Pulmonary artery endothelial cell (primary cell): ENCODE results near the gene HIVEP3. TPM values are rescaled to one million over a fixed set of nuclear protein-coding genes. Genes with fewer than 3 reads are reported as not detected.

Experiments used
- DNase-seq: peaks from one replicate; pipeline ENCODE4 v3.0.0-alpha.2; 2011; ENCODE audit warnings: low read depth, low spot score
- total RNA-seq: library from RNA; depleted of rRNA; stranded (reverse); fragments of >200 nt; gene quantifications from 2 replicates; pipeline ENCODE4 v1.2.3, GENCODE V29; 2014

Gene HIVEP3
- total RNA-seq, 1 donor from 2014 or later = 1.1 TPM

DNA sequence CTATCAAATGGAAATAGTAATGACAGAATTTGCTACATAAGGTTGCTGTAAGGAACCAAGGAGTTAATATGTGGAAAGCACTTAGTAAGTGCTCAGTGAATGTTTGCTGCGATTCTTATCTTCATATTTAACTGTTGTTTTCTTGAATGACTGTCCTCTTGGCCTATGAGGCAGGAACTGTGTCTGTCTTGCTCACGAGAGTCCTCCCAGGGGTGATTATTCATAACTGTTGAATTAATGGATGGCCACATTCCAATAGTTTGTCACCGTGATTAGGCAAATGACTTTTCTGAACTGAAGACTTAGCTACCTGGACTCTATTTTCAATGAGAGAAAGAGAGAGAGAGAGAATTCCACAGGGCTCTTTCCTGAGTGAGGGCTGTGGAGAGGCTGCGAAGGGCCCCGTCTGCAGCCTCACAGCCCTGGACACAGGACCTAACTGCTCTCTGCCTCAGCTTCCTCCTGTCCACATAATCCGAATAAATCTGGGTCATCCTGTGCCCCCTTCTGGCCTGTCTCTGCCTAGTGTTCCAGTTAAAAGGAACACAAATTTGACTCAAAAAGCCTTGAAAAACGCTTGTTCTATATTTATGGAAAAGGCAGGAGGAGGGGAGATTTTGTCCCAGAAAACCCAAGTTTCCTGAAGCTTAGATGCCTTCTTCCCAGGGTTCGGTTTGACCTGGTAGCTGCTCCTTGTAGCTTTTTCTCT is 442.7 kb downstream of the HIVEP3 start:
- no peak for DNase-seq

DNA sequence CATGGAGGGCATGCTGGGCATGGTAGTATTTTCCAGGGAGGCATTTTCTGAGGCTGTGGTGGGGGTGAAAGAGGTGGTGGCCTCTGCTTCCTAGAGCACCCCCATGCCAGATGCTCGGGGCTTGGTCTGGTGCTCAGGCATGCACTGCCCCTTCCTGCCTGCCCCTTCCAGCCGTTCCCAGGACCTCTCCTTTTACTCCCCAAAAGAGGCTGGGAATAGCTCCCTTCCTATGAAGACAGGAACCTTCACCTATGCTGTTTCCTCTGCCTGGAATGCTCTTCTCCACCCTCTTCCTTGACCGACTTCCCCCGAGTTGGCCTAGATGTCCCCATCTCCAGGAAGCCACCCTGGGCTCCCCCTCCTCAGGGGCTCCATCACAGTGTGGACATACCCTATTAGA is 443.4 kb downstream of the HIVEP3 start:
- DNase-seq = no peak

DNA sequence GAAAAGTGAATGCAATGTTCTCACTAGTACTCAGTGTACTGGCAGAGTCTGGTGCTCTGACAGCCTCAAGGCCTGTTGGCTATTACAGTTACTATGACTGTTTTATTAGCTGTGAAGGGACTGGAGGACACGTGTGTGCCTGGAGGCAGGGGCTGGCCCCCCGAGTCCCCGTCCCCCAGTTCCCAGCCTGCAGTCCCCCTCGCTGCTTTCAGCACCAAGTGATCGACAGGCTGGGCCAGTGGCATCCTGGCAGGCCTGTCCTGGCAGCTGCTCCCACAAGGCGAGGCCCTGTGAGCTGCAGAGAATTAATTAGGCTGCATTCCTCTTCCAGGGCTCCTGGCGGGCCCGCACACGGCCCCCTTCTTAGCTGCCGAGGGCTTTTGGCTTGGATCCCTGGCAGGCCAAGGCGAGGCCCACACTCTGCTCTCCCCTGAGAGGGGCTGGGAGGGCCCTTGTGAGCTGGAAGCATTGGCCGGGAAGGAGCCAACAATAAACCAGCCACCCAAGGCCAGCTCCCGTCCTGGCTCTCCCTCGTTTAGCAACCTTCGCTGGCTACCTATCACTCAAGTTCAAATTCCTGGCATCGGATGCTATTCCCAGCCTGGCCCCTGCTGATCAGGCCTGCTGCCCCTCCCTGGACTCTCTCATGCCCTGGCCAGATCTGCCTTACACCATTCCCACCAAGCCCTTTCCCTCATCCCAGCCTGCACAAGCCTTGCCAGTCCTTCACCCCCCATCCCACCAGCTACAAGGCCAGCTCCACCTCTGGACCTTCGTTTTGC is 444.0 kb downstream of the HIVEP3 start:
- DNase-seq = no peak

DNA sequence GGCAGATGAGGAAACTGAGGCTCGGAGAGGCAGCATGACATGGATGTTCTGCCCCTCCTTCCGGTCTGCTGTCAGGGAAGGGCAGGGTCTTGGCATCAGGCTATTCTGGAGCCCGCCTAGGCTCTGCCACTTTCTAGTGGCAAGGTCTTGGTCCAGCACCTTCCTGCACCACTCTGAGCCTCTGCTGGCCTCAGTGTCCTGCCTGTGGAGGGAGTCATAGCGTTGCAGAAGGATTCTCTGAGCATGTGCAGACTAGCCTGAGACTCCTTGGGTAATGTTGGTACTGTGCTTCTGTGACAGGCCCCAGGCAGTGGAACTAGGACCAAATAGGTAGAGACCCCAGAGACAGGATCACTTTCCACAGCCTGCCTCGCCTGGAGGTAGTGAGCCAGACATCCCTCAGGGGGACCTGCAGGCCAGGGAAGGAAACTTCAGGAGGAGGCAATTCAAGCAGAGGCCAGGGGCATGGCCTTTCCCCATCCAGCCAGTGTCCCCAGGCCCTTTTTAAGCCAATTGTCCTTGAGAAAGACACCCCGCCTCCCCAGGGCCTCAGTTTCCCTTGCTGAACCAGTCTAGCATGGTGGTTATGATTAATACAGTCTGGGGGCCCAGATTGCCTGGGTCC is 444.9 kb downstream of the HIVEP3 start:
- no peak for DNase-seq

DNA sequence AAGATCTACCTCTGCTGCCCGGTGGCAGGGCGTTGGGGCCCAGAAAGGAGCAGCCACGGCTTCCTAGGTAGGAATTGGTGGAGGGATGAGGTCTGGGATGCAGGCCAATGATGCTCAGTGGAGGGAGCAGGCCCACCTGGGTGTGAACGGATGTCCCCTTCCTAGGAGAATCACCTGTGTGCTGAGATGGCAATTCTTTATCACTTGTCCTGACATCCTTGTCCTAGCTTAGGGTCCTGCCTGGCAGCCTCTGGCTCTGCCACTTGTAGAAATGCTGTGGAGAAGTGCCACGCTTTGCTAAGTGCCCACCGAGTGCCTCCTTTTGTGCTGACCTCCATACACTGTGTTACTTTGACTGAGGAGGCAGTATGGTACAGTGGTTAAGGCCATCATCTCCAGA is 447.1 kb downstream of the HIVEP3 start:
- DNase-seq = no peak

DNA sequence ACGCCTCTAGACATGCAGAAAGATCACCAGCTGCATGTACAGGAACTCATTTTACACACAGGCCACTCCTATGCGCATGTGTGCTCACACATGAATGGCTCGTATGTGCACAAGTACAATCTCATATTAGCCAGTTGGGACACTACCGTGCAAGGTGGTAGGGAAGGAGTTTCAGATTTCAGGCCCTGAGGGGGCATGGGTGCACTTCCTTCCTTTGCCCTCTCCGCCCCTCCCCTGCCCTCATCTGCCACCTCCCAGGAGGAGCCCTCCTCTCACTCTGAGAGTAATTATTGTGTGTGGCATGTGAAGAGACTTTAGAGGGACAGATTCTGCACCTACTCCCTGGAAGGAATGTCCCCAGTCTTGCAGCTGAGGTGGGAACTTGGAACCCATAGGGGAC is 449.0 kb downstream of the HIVEP3 start:
- DNase-seq = no peak

DNA sequence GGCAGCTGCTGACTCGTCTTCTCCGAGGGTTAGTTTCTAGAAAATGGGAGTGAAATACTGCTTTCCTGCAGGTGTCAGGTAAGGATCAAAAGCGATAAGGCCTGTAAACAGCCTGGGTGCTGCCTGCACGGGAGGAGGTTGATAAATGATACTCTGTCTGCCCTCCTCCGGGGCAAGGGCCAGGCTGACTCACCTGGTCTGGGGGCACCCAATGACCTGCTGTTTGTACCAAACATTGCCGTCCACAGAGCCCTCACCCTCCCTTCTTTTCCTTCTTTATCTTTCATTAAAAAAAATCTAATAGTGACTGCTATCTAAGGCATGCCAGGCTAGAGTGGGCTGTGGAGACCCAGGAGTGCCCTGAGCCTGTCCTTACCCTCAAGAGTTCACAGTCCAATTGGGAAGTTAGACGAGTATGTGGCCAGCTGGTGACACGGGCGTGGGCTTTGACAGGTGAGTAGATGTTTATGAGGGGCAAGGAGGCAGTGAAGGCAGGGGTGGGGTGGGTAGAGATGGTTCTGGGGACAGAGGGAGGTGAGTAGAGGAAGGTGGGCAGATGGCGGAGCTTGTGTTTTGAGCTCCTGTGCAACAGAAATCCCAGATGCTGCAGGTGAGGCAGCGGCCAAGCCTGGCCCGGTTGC is 450.5 kb downstream of the HIVEP3 start:
- DNase-seq = no peak

DNA sequence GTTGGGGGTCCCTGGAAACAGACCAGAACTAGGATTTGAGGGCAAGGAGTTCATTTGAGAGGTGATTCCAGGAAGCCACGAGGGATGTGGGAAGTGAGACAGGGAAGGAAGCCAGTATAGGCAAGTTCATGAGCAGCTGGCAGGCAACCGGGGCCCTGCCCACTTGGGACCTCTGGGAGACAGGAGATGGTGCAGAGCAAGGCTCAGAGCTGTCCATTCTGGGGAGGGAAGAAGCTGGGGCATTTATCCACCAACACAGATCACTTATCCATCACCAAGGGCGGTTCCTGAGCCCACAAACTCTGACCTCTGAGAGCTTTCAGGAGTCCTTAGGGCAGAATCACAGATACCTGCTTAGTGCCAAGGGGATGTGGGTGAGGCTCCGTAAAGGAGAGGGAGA is 451.0 kb downstream of the HIVEP3 start:
- no peak for DNase-seq

DNA sequence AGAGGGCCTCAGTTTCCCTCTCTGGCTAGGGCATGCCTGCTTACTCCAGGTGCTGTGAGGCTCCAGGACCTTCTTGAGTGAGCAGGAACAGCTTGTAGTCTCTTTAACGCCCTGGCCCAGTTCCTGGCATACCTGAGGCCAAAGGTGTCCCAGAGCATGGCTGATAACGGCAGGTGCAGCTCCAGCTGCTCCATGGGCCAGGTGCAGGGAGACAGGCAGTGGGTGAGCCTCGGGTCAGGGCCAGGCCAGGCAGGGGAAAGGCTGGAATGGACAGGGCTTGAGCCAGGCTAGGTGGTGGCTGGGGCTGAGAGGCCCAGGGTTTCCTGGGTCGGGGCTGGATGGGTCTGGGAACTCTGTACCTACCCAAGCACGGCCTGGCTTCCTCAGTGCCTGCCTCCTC is 452.6 kb downstream of the HIVEP3 start:
- DNase-seq = no peak

DNA sequence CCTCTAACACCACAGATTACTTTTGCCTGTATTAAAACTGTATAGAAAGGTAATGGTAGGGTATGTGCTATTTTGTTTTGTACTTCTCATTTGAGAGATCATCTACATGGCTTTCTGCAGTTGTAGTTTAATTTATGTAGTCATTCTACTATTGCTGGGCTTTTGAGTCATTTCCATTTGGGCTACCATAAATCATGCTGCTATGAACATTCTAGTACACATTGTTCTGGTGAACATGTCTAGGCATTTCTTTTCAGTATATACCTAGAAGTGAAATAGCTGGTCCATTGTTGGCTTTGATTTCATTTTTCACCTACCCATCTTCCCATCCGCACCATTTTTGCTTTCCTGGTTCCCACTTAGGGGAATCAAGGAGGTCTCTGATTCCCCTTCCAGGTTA is 453.0 kb downstream of the HIVEP3 start:
- no peak for DNase-seq

DNA sequence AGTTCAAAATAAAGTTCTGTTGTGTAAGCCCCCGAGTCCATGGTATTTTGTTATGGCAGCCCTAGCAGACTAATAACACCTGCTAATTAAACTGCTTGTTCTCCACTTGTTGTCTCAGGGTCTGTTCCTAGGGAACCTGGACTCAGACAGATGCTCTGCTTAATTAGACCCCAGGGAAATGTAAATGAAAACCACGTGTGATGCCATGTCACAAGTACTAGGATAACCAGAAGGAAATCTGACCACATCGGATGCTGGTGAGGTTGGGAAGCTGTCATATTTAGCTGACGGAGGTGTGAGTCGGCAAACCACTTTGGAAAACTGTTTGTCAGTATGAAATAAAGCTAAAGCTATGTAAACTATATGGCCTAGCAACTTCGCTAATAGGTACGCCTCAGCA is 453.8 kb downstream of the HIVEP3 start:
- no peak for DNase-seq

DNA sequence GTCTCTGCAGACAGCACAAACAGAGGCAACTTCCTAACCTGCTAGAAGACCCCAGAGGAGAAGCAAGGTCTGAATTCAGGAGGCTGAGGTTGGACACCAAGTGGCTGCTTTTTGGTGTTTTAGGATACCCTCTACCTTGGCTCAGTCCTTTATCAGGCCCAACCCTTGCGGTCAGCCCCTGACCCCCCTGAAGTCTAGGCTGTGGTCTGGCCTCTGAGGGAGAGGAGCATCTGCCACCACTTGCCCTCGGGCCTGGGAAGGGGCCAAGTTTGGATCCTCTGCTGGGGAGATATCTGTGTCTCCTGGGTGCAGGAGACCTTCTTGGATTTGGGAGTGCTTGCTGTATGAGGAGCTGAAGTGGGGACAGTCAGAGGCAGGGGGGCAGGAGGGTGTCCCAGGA is 455.2 kb downstream of the HIVEP3 start:
- no peak for DNase-seq

DNA sequence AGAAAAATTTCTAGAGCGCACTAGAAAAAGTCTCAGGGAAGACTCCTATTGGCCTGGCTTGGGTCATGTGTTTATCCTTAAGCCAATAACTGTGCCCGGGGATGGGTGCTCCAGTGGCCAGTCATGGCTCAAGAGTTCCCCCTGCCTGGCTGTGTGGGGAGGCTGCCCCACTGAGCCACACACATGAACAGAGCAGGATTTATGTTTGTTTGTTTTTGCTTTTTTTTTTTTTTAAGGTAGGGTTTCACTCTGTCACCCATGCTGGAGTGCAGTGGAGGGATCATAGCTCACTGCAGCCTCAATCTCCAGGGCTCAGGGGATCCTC is 456.1 kb downstream of the HIVEP3 start:
- DNase-seq = no peak

DNA sequence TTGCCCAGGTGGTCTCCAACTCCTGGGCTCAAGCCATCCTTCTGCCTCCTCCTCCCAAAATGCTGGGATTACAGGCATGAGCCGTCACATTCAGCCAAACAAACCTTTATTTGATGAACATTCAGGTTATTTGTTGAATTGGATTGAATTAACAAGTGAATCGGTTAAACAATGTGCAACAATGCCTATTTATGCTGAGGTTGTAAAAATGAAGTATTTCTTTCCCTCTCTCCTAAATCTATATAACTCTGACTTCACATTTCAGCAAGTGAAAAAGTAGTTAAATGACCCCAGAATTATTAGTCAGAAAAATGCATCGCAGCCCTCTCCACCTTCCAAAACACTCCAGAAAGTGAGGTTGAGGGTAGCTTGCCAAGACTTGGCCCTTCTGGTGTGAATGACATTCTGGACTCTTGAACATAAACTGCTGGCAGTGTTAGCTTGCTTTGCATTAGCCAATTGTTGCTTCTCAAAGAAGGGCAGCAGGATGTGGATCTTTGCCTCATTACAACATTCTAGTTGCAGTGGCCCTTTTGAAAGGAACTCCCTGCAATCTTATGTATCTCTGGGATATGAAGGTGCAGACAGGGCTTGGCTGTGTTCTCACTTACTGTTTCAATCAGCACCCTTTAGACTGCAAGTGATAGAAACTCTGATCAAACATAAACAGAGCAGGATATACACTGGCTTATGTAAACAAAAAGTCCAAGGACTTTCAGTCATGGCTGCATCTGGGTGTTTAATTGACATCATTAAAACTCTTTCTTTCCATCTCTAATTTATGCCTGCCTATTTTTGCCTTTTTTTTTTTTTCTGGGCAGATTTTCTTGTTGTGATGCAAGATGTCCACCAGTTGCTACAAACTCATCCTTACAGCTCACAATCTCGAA is 456.7 kb downstream of the HIVEP3 start:
- DNase-seq = no peak

DNA sequence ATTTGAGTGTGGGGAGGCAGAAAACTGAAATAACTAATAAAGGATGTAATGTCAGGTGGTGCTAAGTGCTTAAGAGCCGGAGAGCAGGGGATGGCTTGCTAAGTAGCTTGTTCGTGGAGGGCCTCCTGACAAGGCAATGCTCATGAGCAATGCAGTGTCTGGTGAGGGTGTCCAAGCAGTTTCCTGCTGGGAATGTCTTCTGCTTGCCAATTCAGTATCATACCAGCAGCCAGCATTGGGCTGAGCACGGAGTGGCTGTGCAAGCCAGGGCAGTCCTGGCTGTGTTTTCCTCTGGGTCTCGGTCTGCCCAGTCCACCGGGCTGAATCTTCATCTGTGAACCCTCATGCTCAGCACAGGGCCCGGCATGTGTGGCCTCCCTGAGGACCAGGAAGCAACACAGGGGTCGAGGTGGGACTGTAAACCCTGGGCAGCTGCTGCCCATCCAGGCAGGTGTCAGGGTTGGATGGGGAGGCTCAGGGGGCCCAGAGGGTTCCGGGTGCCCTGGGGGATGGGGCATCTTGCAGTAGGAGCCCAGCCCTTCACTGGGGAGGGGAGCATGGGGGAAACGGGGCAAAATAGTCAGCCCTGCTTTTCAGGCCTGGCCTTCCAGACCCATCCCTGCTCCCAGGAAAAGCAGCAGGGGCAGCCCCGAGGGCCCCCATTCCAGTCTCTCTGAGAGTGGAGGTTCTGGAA is 461.7 kb downstream of the HIVEP3 start:
- no peak for DNase-seq

Other genes starting within 250 kb of the HIVEP3 start
- not detected in 2 replicates for gene GUCA2B, start 234.5 kb upstream of the HIVEP3 start, total RNA-seq
- not detected in 2 replicates for gene GUCA2A, start 245.8 kb upstream of the HIVEP3 start, total RNA-seq